ENCODE data around the gene CIDEB. TPM values are rescaled to one million over a fixed set of nuclear protein-coding genes. Genes with fewer than 3 reads are reported as not detected.

Gene CIDEB
- total and polyA plus RNA-seq, 2 of the 4 experiments (the other 2 are of a cell fraction): under 0.01 to 0.19 TPM

- WGBS, 2 experiments (ENCODE audit: extremely low coverage in 2 of 2, insufficient read length in 1 of 2): no CpG with 5 or more reads among the region's 3 CpGs
- Histone ChIP-seq H2BK120ac (ENCODE audit: low read depth, low read length) (no peak overlapping the region), H4K8ac (ENCODE audit: low read depth in 2 of 2, low read length in 2 of 2) (no peak overlapping the region), H3K23ac (ENCODE audit: low read depth, low read length) (no peak overlapping the region), H2BK20ac (ENCODE audit: low read depth, low read length) (no peak overlapping the region), H3K4me1 (ENCODE audit: control insufficient read depth, insufficient read depth, low read length) (peaks cover 5% of the 10 kb centered on the region; the same call in 1 of the 2 replicates), H4K5ac (ENCODE audit: low read depth, low read length) (no peak overlapping the region), H2AK9ac (replicated peaks; ENCODE audit: low read depth, low read length, poor library complexity) (no peak overlapping the region), H3K56ac (ENCODE audit: extremely low read depth, insufficient read depth, low read length) (no peak overlapping the region), H3K79me1 (ENCODE audit: low read depth in 1 of 2, low read length in 2 of 2) (peaks cover 12 to 30% of the 10 kb centered on the region in 2 experiments), H3K27ac (ENCODE audit: insufficient read depth, low read length) (no peak overlapping the region), H3K9me3 (ENCODE audit: control insufficient read depth, insufficient read depth, low read length) (no peaks in the 10 kb centered on the region), H4K91ac (ENCODE audit: insufficient read depth, low read depth, low read length) (no peak overlapping the region), H3K27me3 (ENCODE audit: control insufficient read depth, insufficient read depth, low read length) (no peaks in the 10 kb centered on the region), H2BK5ac (ENCODE audit: low read depth, low read length, poor library complexity, severe bottlenecking) (no peak overlapping the region), H4K20me1 (ENCODE audit: insufficient read depth, low read length) (no peaks in the 10 kb centered on the region), H2AK5ac (ENCODE audit: low read depth, low read length) (no peak overlapping the region), H3K4me3 (ENCODE audit: insufficient read depth, low read depth, low read length) (no peak overlapping the region), H3K36me3 (ENCODE audit: control insufficient read depth, insufficient read depth, low read length) (peaks cover 8% of the 10 kb centered on the region; the same call in 1 of the 2 replicates), H3K4me2 (ENCODE audit: low read depth, low read length) (no peak overlapping the region), H3K14ac (replicated peaks; ENCODE audit: low read depth, low read length) (no peak overlapping the region), H3K4ac (ENCODE audit: low read depth, low read length) (no peak overlapping the region), H3K18ac (ENCODE audit: low read depth, low read length) (no peak overlapping the region), H3K9ac (ENCODE audit: low read depth, low read length) (no peak overlapping the region), H2AFZ (replicated peaks; ENCODE audit: low read length, poor library complexity) (no peak overlapping the region), H3K9me1 (ENCODE audit: insufficient read depth, low read length) (peaks cover 5% of the 10 kb centered on the region; the same call in 1 of the 2 replicates), H2BK15ac (ENCODE audit: low read depth, low read length) (no peak overlapping the region)
- intact Hi-C loops (cut with micrococcal nuclease): no loop called here
- in situ Hi-C loops (cut with MboI; ENCODE audit: low sequenced_read_pairs): no loop called here
- TF ChIP-seq USF2 (IDR thresholded peaks at IDR 0.05; ENCODE audit: low read depth, low read length) (no peak), RCOR1 (IDR thresholded peaks at IDR 0.05; ENCODE audit: insufficient replicate concordance, low read length) (no peak), NFE2L2 (IDR thresholded peaks at IDR 0.05; ENCODE audit: low read depth, low read length) (no peak), MAFK (IDR thresholded peaks at IDR 0.05; ENCODE audit: low read depth, low read length) (no peak), BHLHE40 (IDR thresholded peaks at IDR 0.05; ENCODE audit: low read depth, low read length) (no peak), MAZ (IDR thresholded peaks at IDR 0.05; ENCODE audit: borderline replicate concordance, low read depth, low read length) (no peak), CTCF (conservative IDR thresholded peaks at IDR 0.05; ENCODE audit: low read depth, low read length) (no peak), RFX5 (IDR thresholded peaks at IDR 0.05; ENCODE audit: low read depth, low read length) (no peak), CEBPB (IDR thresholded peaks at IDR 0.05; ENCODE audit: low read depth, low read length) (no peak), FOS (IDR thresholded peaks at IDR 0.05; ENCODE audit: low read depth, low read length) (no peak), POLR2A (IDR thresholded peaks at IDR 0.05; ENCODE audit: low read depth, low read length) (no peak), ELK1 (IDR thresholded peaks at IDR 0.05; ENCODE audit: borderline replicate concordance, low read depth, low read length) (no peak), CHD1 (IDR thresholded peaks at IDR 0.05; ENCODE audit: low read depth, low read length) (no peak), MXI1 (IDR thresholded peaks at IDR 0.05; ENCODE audit: borderline replicate concordance, low read depth, low read length) (no peak)
- CTCF ChIA-PET: no interaction called here
- DNase-seq (no peak), ATAC-seq (ENCODE audit: low read depth) (no peak)
- BruUV-seq (replicated peaks): no TSS peak
- dilution Hi-C loops (cut with HindIII; ENCODE audit: low sequenced_read_pairs, unreplicated experiment): no loop called here
- POLR2A ChIA-PET (ENCODE audit: unreplicated experiment): no interaction called here
Observed at GRCh38 chr14:24273422-24273998, 34.3 kb downstream of the CIDEB start.
